HG02798 (cell line): ENCODE measurements around the gene PDCD5.
"Not testable (repeated sequence)": the region's sequence is repeated elsewhere in the genome, so short reads cannot be mapped to it uniquely, and the experiment has no call there.

Experiments
- ATAC-seq: cut with Tn5 transposase; IDR thresholded peaks from one replicate; pipeline ENCODE4 v1.9.1; 2021; ENCODE audit warnings: mild to moderate bottlenecking; ENCODE audit not compliant: unreplicated experiment, poor library complexity

PDCD5 gene

GRCh38 chr19:32580901-32581704, at the start of gene PDCD5:
TSS of gene PDCD5 (plus strand) at chr19:32581190. CDS start at chr19:32581262, 72 bp downstream.
- ATAC-seq = peak; percentile 95

GRCh38 chr19:32532233-32532632, 48.8 kb upstream of the PDCD5 start:
- ATAC-seq = no peak

GRCh38 chr19:32537580-32537979, 43.4 kb upstream of the PDCD5 start:
- no peak for ATAC-seq

GRCh38 chr19:32539240-32539916, 41.6 kb upstream of the PDCD5 start:
- no peak for ATAC-seq

- ATAC-seq = no peak
Observed at GRCh38 chr19:32540621-32541020, 40.4 kb upstream of the PDCD5 start.

GRCh38 chr19:32541376-32541775, 39.6 kb upstream of the PDCD5 start:
- not testable (repeated sequence) for ATAC-seq

GRCh38 chr19:32542477-32543108, 38.4 kb upstream of the PDCD5 start:
- no peak for ATAC-seq

- ATAC-seq = no peak
Observed at GRCh38 chr19:32543115-32543900, 37.7 kb upstream of the PDCD5 start.

- ATAC-seq = no peak
Observed at GRCh38 chr19:32544917-32545316, 36.1 kb upstream of the PDCD5 start.

- ATAC-seq = no peak
Observed at GRCh38 chr19:32550666-32551065, 30.3 kb upstream of the PDCD5 start.

- ATAC-seq = no peak
Observed at GRCh38 chr19:32555786-32556185, 25.2 kb upstream of the PDCD5 start.

GRCh38 chr19:32558607-32559228, 22.3 kb upstream of the PDCD5 start:
- ATAC-seq = no peak

- ATAC-seq = no peak
Observed at GRCh38 chr19:32563761-32564160, 17.2 kb upstream of the PDCD5 start.

- no peak for ATAC-seq
Observed at GRCh38 chr19:32566246-32566830, 14.7 kb upstream of the PDCD5 start.

GRCh38 chr19:32567486-32567885, 13.5 kb upstream of the PDCD5 start:
- ATAC-seq = no peak

GRCh38 chr19:32570081-32570785, 10.8 kb upstream of the PDCD5 start:
- ATAC-seq = no peak

GRCh38 chr19:32571471-32572075, 9.4 kb upstream of the PDCD5 start:
- ATAC-seq = not testable (repeated sequence)

GRCh38 chr19:32572700-32573491, 8.1 kb upstream of the PDCD5 start:
- not testable (repeated sequence) for ATAC-seq
